BE2C (cell line): ENCODE results near the gene GTSE1.

ENCODE experiments used
- DNase-seq: peaks from one replicate; pipeline ENCODE4 v3.0.0-alpha.2; 2020
- H3K27me3 ChIP-seq: fragments of 250-450 bp; sonication (Bioruptor Pico); 2 replicates; pipeline ENCODE4 v1.5.1; 2020; ENCODE audit warnings: mild to moderate bottlenecking
- H3K36me3 ChIP-seq: fragments of 250-450 bp; sonication (Bioruptor Pico); 2 replicates; pipeline ENCODE4 v1.5.1; 2020; ENCODE audit warnings: mild to moderate bottlenecking
- H3K4me1 ChIP-seq: fragments of 250-450 bp; sonication (Bioruptor Pico); 2 replicates; pipeline ENCODE4 v1.5.1; 2020
- H3K4me3 ChIP-seq: 2 replicates; pipeline ENCODE4 v1.5.1; 2011; ENCODE audit warnings: low read depth, low read length
- H3K9me3 ChIP-seq: fragments of 250-450 bp; sonication (Bioruptor Pico); 2 replicates; pipeline ENCODE4 v1.5.1; 2020
- CTCF ChIP-seq: IDR thresholded peaks from 2 replicates; pipeline ENCODE4 v1.5.1; 2012; ENCODE audit warnings: mild to moderate bottlenecking, low read depth, low read length

Gene GTSE1

DNA sequence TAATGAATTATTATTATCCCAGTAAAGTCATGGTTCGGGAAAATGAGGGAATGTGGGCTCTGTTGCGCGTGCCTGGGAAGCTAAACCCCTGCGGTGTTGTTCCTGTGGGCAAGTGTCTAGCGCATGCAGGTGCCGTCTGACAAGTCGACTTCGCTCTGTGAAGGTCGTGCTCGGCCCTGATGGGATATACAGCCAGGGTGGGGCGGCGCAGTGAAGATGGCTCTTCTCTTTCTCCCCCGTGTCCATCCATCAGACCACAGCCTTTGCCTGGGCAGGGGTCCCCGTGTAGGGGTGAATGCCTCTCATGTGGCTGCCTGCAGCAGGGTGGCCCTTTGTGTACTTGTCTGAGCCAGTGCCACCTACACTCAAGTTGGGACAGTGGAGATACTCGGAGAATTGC, 26.0 kb downstream of the GTSE1 start:
- Histone ChIP-seq H3K36me3 (peaks cover 79% of the 10 kb centered on the region), H3K4me1 (no peaks in the 10 kb centered on the region), H3K4me3 (no peak overlapping the region), H3K9me3 (no peaks in the 10 kb centered on the region), H3K27me3 (no peaks in the 10 kb centered on the region)
- DNase-seq, result no peak
- TF ChIP-seq CTCF, result no peak

DNA sequence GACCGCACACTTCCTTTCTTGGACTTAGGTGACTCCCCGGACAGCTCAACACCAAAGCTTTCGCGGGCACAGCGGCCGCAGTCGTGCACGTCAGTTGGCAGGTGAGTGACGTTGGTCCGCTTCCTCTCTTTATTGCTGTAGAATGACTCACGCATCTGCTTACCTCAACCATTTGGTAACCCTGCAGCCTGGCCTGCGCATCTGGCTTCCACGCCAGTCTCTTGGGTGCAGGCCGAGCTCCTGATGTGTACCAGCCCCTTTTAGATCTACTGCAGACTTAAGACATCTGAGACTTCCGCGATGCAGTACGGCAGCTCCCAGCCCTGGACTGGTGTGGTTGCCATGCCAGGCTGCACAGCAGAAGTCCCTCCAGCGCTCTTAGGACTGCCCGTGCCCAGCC, 26.5 kb downstream of the GTSE1 start:
- no peaks in the 10 kb centered on the region for H3K27me3 ChIP-seq
- H3K4me3 ChIP-seq, result no peak overlapping the region
- H3K9me3 ChIP-seq, result no peaks in the 10 kb centered on the region
- no peak for TF ChIP-seq CTCF
- peaks cover 79% of the 10 kb centered on the region for H3K36me3 ChIP-seq
- H3K4me1 ChIP-seq, result no peaks in the 10 kb centered on the region
- no peak for DNase-seq

DNA sequence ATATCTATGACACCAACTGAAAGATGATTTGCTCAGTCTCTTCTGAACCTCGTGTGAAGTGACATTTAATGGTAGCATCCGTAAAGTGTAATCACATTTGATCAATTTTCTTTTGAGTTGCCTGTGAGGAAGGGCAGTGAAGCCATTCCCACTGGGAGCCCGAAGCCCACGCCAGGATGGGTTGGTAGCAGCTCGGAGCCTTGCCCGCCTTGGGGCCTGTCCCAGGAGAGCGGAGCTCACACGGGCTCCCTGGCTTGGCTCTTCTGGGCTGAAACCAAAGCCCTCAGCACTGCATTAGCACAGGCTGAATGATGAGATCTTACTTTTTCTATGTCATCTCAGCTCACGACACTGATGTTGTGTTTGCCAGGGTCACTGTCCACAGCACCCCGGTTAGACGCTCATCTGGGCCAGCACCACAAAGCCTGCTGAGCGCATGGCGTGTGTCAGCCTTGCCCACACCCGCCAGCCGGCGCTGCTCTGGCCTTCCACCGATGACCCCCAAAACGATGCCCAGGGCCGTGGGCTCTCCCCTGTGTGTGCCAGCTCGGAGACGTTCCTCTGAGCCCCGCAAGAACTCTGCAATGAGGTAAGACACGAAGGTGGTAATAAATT, 29.5 kb downstream of the GTSE1 start:
- Histone ChIP-seq H3K36me3 (peaks cover 77% of the 10 kb centered on the region), H3K4me3 (no peak overlapping the region), H3K27me3 (no peaks in the 10 kb centered on the region), H3K4me1 (no peaks in the 10 kb centered on the region), H3K9me3 (no peaks in the 10 kb centered on the region)
- no peak for TF ChIP-seq CTCF
- DNase-seq, result no peak

GRCh38 chr22:46327691-46328465, 31.2 kb downstream of the GTSE1 start:
- Histone ChIP-seq H3K4me3 (no peak overlapping the region), H3K9me3 (no peaks in the 10 kb centered on the region), H3K4me1 (no peaks in the 10 kb centered on the region), H3K27me3 (no peaks in the 10 kb centered on the region), H3K36me3 (peaks cover 85% of the 10 kb centered on the region)
- DNase-seq, result no peak
- TF ChIP-seq CTCF, result no peak

DNA sequence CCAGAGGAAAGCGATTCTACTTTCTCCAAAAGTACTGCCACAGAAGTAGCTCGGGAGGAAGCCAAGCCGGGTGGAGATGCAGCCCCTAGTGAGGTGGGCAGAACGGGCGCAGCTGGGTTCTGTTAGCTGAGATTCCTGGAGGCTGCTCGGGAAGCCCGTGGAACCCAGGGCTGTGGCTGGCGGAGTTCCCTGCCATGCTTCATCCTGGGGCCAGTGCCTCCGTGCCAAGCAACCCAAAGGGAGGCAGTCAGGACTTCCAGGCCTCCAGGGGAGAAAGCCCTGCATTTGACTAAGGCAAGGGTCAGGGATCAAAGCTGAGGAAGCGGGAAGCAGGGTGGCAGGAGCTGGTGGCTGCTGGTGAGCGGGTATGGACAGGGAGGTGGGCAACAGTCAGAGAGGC, 32.1 kb downstream of the GTSE1 start:
- no peak for TF ChIP-seq CTCF
- H3K9me3 ChIP-seq, result no peaks in the 10 kb centered on the region
- H3K36me3 ChIP-seq, result peaks cover 81% of the 10 kb centered on the region
- no peaks in the 10 kb centered on the region for H3K27me3 ChIP-seq
- DNase-seq, result no peak
- H3K4me1 ChIP-seq, result no peaks in the 10 kb centered on the region
- no peak overlapping the region for H3K4me3 ChIP-seq

GRCh38 chr22:46329616-46330015, 32.9 kb downstream of the GTSE1 start:
- DNase-seq, result no peak
- Histone ChIP-seq H3K4me3 (no peak overlapping the region), H3K36me3 (peaks cover 76% of the 10 kb centered on the region), H3K9me3 (no peaks in the 10 kb centered on the region), H3K27me3 (no peaks in the 10 kb centered on the region), H3K4me1 (no peaks in the 10 kb centered on the region)
- TF ChIP-seq CTCF, result no peak
